8988T (cell line): ENCODE data around the gene SUSD2.

Experiments used
- DNase-seq: peaks from one replicate; pipeline ENCODE4 v3.0.0; 2011

SUSD2 gene

GRCh38 chr22:24154826-24155225, 26.5 kb upstream of the SUSD2 start:
- DNase-seq: no peak

GRCh38 chr22:24155627-24156140, 25.6 kb upstream of the SUSD2 start:
- peak; percentile 49 for DNase-seq

GRCh38 chr22:24156141-24156912, 25.0 kb upstream of the SUSD2 start:
- DNase-seq: no peak

- peak; percentile 88 for DNase-seq
Observed at GRCh38 chr22:24156913-24157821, 24.1 kb upstream of the SUSD2 start.

GRCh38 chr22:24157822-24158135, 23.5 kb upstream of the SUSD2 start:
- DNase-seq: no peak

GRCh38 chr22:24159650-24160049, 21.6 kb upstream of the SUSD2 start:
- DNase-seq: no peak

- no peak for DNase-seq
Observed at GRCh38 chr22:24160546-24160945, 20.7 kb upstream of the SUSD2 start.

- DNase-seq: no peak
Observed at GRCh38 chr22:24161485-24161884, 19.8 kb upstream of the SUSD2 start.

GRCh38 chr22:24161909-24162308, 19.4 kb upstream of the SUSD2 start:
- no peak for DNase-seq

- no peak for DNase-seq
Observed at GRCh38 chr22:24162436-24162835, 18.9 kb upstream of the SUSD2 start.

- no peak for DNase-seq
Observed at GRCh38 chr22:24164243-24164642, 17.0 kb upstream of the SUSD2 start.

GRCh38 chr22:24164940-24165339, 16.3 kb upstream of the SUSD2 start:
- DNase-seq: no peak

- no peak for DNase-seq
Observed at GRCh38 chr22:24165673-24166072, 15.6 kb upstream of the SUSD2 start.

- no peak for DNase-seq
Observed at GRCh38 chr22:24166811-24167210, 14.5 kb upstream of the SUSD2 start.

GRCh38 chr22:24169439-24170058, 11.7 kb upstream of the SUSD2 start:
- DNase-seq: no peak

GRCh38 chr22:24170188-24170587, 11.1 kb upstream of the SUSD2 start:
- no peak for DNase-seq

GRCh38 chr22:24170632-24171031, 10.7 kb upstream of the SUSD2 start:
- no peak for DNase-seq

GRCh38 chr22:24171822-24172221, 9.5 kb upstream of the SUSD2 start:
- no peak for DNase-seq

GRCh38 chr22:24175160-24175808, 6.0 kb upstream of the SUSD2 start:
- peak; percentile 88 for DNase-seq

- DNase-seq: no peak
Observed at GRCh38 chr22:24176040-24176439, 5.2 kb upstream of the SUSD2 start.

GRCh38 chr22:24176630-24177029, 4.7 kb upstream of the SUSD2 start:
- no peak for DNase-seq

- no peak for DNase-seq
Observed at GRCh38 chr22:24177045-24177444, 4.2 kb upstream of the SUSD2 start.

- no peak for DNase-seq
Observed at GRCh38 chr22:24177456-24177855, 3.8 kb upstream of the SUSD2 start.
